ENCODE results near the gene PACRG. TPM values are rescaled to one million over a fixed set of nuclear protein-coding genes. Genes with fewer than 3 reads are reported as not detected.

The PACRG gene
- total RNA-seq, 5 donors from 2014 or later (not counting 1 experiment from before 2014, with no cell fraction given), result 0.20 to 3.0 (median 1.2) TPM; not detected in 1

- ATAC-seq (replicated peaks in 1 of 4) (no peak), DNase-seq (no peak)
- Histone ChIP-seq H3K9me3 (no peaks in the 10 kb centered on the region), H3K27me3 (replicated peaks in 1 of 2; ENCODE audit: control insufficient read depth in 2 of 2, extremely low read depth in 1 of 2, insufficient read depth in 2 of 2, low read length in 1 of 2) (peaks cover 0 to 4% of the 10 kb centered on the region in 2 experiments), H3K4me1 (ENCODE audit: control insufficient read depth in 1 of 2, extremely low read depth in 1 of 2, insufficient read depth in 2 of 2, low read length in 2 of 2) (no peaks in the 10 kb centered on the region), H3K36me3 (ENCODE audit: control insufficient read depth in 2 of 2, extremely low read depth in 1 of 2, insufficient read depth in 1 of 2, low read length in 1 of 2) (no peaks in the 10 kb centered on the region), H3K4me3 (ENCODE audit: control insufficient read depth in 1 of 2, extremely low read depth in 1 of 2, low read length in 1 of 2) (no peak overlapping the region), H3K27ac (ENCODE audit: low read length) (no peak overlapping the region)
- Mint-ChIP-seq H3K9me3 (peaks cover 0 to under 1% (median 0%) of the 10 kb centered on the region in 3 donors), H3K27ac (no peak overlapping the region), H3K4me1 (no peaks in the 10 kb centered on the region), H3K36me3 (no peaks in the 10 kb centered on the region), H3K4me3 (no peak overlapping the region), H3K27me3 (peaks cover 0 to under 1% of the 10 kb centered on the region in 2 donors)
- POLR2A ChIA-PET, result no interaction called here
- CTCF ChIA-PET, result no interaction called here
- WGBS (ENCODE audit: insufficient coverage), result 86% methylated on average over 22 of the region's 27 CpGs
These were observed 371.9 kb downstream of the PACRG start for GRCh38 chr6:163099621-163100171.

- no peaks in the 10 kb centered on the region for H3K36me3 ChIP-seq (ENCODE audit: control insufficient read depth in 2 of 2, extremely low read depth in 1 of 2, insufficient read depth in 1 of 2, low read length in 1 of 2)
- CTCF ChIA-PET, result interaction anchor here in 1 of 2 donors (0.5 kb wide), 1 partner anchor 547 kb away, joined by 4 read pairs; no protein-coding TSS in a partner anchor
- no peak overlapping the region for H3K27ac ChIP-seq (ENCODE audit: low read length)
- H3K27me3 Mint-ChIP-seq, result no peaks in the 10 kb centered on the region
- H3K36me3 Mint-ChIP-seq, result no peaks in the 10 kb centered on the region
- DNase-seq (no peak), ATAC-seq (replicated peaks in 1 of 4) (no peak)
- no peak overlapping the region for H3K4me3 Mint-ChIP-seq
- no peaks in the 10 kb centered on the region for H3K9me3 Mint-ChIP-seq
- H3K4me1 Mint-ChIP-seq, result no peaks in the 10 kb centered on the region
- peaks cover 0 to 4% of the 10 kb centered on the region in 2 experiments for H3K27me3 ChIP-seq (replicated peaks in 1 of 2; ENCODE audit: control insufficient read depth in 2 of 2, extremely low read depth in 1 of 2, insufficient read depth in 2 of 2, low read length in 1 of 2)
- H3K27ac Mint-ChIP-seq, result no peak overlapping the region
- POLR2A ChIA-PET, result no interaction called here
- H3K4me1 ChIP-seq (ENCODE audit: control insufficient read depth in 1 of 2, extremely low read depth in 1 of 2, insufficient read depth in 2 of 2, low read length in 2 of 2), result no peaks in the 10 kb centered on the region
- WGBS (ENCODE audit: insufficient coverage), result 93% methylated on average over 24 of the region's 27 CpGs
- H3K9me3 ChIP-seq, result no peaks in the 10 kb centered on the region
- no peak overlapping the region for H3K4me3 ChIP-seq (ENCODE audit: control insufficient read depth in 1 of 2, extremely low read depth in 1 of 2, low read length in 1 of 2)
These were observed 372.5 kb downstream of the PACRG start for GRCh38 chr6:163100259-163100658.

GRCh38 chr6:163113358-163113962 is 385.7 kb downstream of the PACRG start:
- H3K4me3 ChIP-seq (ENCODE audit: control insufficient read depth in 1 of 2, extremely low read depth in 1 of 2, low read length in 1 of 2), result no peak overlapping the region
- ATAC-seq (replicated peaks in 1 of 4) (no peak), DNase-seq (no peak)
- peaks cover 12 to 17% (median 14%) of the 10 kb centered on the region in 3 donors for H3K9me3 Mint-ChIP-seq
- POLR2A ChIA-PET, result no interaction called here
- H3K27me3 ChIP-seq (replicated peaks in 1 of 2; ENCODE audit: control insufficient read depth in 2 of 2, extremely low read depth in 1 of 2, insufficient read depth in 2 of 2, low read length in 1 of 2), result no peaks in the 10 kb centered on the region
- H3K4me1 Mint-ChIP-seq, result no peaks in the 10 kb centered on the region
- H3K36me3 ChIP-seq (ENCODE audit: control insufficient read depth in 2 of 2, extremely low read depth in 1 of 2, insufficient read depth in 1 of 2, low read length in 1 of 2), result no peaks in the 10 kb centered on the region
- no peaks in the 10 kb centered on the region for H3K9me3 ChIP-seq
- no peak overlapping the region for H3K27ac Mint-ChIP-seq
- H3K4me1 ChIP-seq (ENCODE audit: control insufficient read depth in 1 of 2, extremely low read depth in 1 of 2, insufficient read depth in 2 of 2, low read length in 2 of 2), result no peaks in the 10 kb centered on the region
- no peaks in the 10 kb centered on the region for H3K36me3 Mint-ChIP-seq
- no peak overlapping the region for H3K4me3 Mint-ChIP-seq
- no peaks in the 10 kb centered on the region for H3K27me3 Mint-ChIP-seq
- CTCF ChIA-PET, result no interaction called here
- no CpG with 5 or more reads among the region's 2 CpGs for WGBS (ENCODE audit: insufficient coverage)
- H3K27ac ChIP-seq (ENCODE audit: low read length), result no peak overlapping the region

GRCh38 chr6:163118941-163119340 is 391.2 kb downstream of the PACRG start:
- H3K4me3 ChIP-seq (ENCODE audit: control insufficient read depth in 1 of 2, extremely low read depth in 1 of 2, low read length in 1 of 2), result no peak overlapping the region
- no peaks in the 10 kb centered on the region for H3K4me1 ChIP-seq (ENCODE audit: control insufficient read depth in 1 of 2, extremely low read depth in 1 of 2, insufficient read depth in 2 of 2, low read length in 2 of 2)
- no peak for ATAC-seq (replicated peaks in 1 of 4)
- Mint-ChIP-seq H3K27me3 (no peaks in the 10 kb centered on the region), H3K27ac (no peak overlapping the region), H3K36me3 (no peaks in the 10 kb centered on the region), H3K9me3 (peaks cover 3 to 9% (median 5%) of the 10 kb centered on the region in 3 donors), H3K4me1 (no peaks in the 10 kb centered on the region), H3K4me3 (no peak overlapping the region)
- no peak for DNase-seq
- CTCF ChIA-PET, result no interaction called here
- no peaks in the 10 kb centered on the region for H3K9me3 ChIP-seq
- H3K27me3 ChIP-seq (replicated peaks in 1 of 2; ENCODE audit: control insufficient read depth in 2 of 2, extremely low read depth in 1 of 2, insufficient read depth in 2 of 2, low read length in 1 of 2), result no peaks in the 10 kb centered on the region
- 63% methylated on average over 4 of the region's 6 CpGs for WGBS (ENCODE audit: insufficient coverage)
- H3K36me3 ChIP-seq (ENCODE audit: control insufficient read depth in 2 of 2, extremely low read depth in 1 of 2, insufficient read depth in 1 of 2, low read length in 1 of 2), result no peaks in the 10 kb centered on the region
- POLR2A ChIA-PET, result no interaction called here
- H3K27ac ChIP-seq (ENCODE audit: low read length), result no peak overlapping the region

- Mint-ChIP-seq H3K27me3 (no peaks in the 10 kb centered on the region), H3K9me3 (peaks cover 3 to 9% (median 5%) of the 10 kb centered on the region in 3 donors), H3K4me3 (no peak overlapping the region), H3K4me1 (no peaks in the 10 kb centered on the region), H3K27ac (no peak overlapping the region), H3K36me3 (no peaks in the 10 kb centered on the region)
- Histone ChIP-seq H3K27me3 (replicated peaks in 1 of 2; ENCODE audit: control insufficient read depth in 2 of 2, extremely low read depth in 1 of 2, insufficient read depth in 2 of 2, low read length in 1 of 2) (no peaks in the 10 kb centered on the region), H3K4me1 (ENCODE audit: control insufficient read depth in 1 of 2, extremely low read depth in 1 of 2, insufficient read depth in 2 of 2, low read length in 2 of 2) (no peaks in the 10 kb centered on the region), H3K36me3 (ENCODE audit: control insufficient read depth in 2 of 2, extremely low read depth in 1 of 2, insufficient read depth in 1 of 2, low read length in 1 of 2) (no peaks in the 10 kb centered on the region), H3K9me3 (no peaks in the 10 kb centered on the region), H3K27ac (ENCODE audit: low read length) (no peak overlapping the region), H3K4me3 (ENCODE audit: control insufficient read depth in 1 of 2, extremely low read depth in 1 of 2, low read length in 1 of 2) (no peak overlapping the region)
- no peak for DNase-seq
- 40% methylated on average over 1 of the region's 3 CpGs for WGBS (ENCODE audit: insufficient coverage)
- ChIA-PET CTCF (no interaction called here), POLR2A (no interaction called here)
- no peak for ATAC-seq (replicated peaks in 1 of 4)
These were observed 392.4 kb downstream of the PACRG start for GRCh38 chr6:163120223-163120622.

- CTCF ChIA-PET, result no interaction called here
- Mint-ChIP-seq H3K36me3 (no peaks in the 10 kb centered on the region), H3K4me3 (no peak overlapping the region), H3K27ac (no peak overlapping the region), H3K4me1 (no peaks in the 10 kb centered on the region), H3K9me3 (peaks cover 3 to 5% (median 5%) of the 10 kb centered on the region in 3 donors), H3K27me3 (no peaks in the 10 kb centered on the region)
- POLR2A ChIA-PET, result interaction anchor here in 1 of 2 donors (0.6 kb wide), 1 partner anchor 916 kb away, joined by 9 read pairs; no protein-coding TSS in a partner anchor
- no peak overlapping the region for H3K4me3 ChIP-seq (ENCODE audit: control insufficient read depth in 1 of 2, extremely low read depth in 1 of 2, low read length in 1 of 2)
- no peak for ATAC-seq (replicated peaks in 1 of 4)
- no peaks in the 10 kb centered on the region for H3K27me3 ChIP-seq (replicated peaks in 1 of 2; ENCODE audit: control insufficient read depth in 2 of 2, extremely low read depth in 1 of 2, insufficient read depth in 2 of 2, low read length in 1 of 2)
- no peaks in the 10 kb centered on the region for H3K9me3 ChIP-seq
- H3K27ac ChIP-seq (ENCODE audit: low read length), result no peak overlapping the region
- H3K4me1 ChIP-seq (ENCODE audit: control insufficient read depth in 1 of 2, extremely low read depth in 1 of 2, insufficient read depth in 2 of 2, low read length in 2 of 2), result no peaks in the 10 kb centered on the region
- WGBS (ENCODE audit: insufficient coverage), result 83% methylated on average over 4 of the region's 5 CpGs
- no peaks in the 10 kb centered on the region for H3K36me3 ChIP-seq (ENCODE audit: control insufficient read depth in 2 of 2, extremely low read depth in 1 of 2, insufficient read depth in 1 of 2, low read length in 1 of 2)
- DNase-seq, result no peak
These were observed 393.5 kb downstream of the PACRG start for GRCh38 chr6:163121270-163121669.
